Amniotic stem cell (primary cell): ENCODE measurements around the gene MRPL9.

Source experiments
- DNase-seq: peaks from one replicate; lab custom pipeline; 2025; lab: John Stamatoyannopoulos, UW

Gene MRPL9

DNA sequence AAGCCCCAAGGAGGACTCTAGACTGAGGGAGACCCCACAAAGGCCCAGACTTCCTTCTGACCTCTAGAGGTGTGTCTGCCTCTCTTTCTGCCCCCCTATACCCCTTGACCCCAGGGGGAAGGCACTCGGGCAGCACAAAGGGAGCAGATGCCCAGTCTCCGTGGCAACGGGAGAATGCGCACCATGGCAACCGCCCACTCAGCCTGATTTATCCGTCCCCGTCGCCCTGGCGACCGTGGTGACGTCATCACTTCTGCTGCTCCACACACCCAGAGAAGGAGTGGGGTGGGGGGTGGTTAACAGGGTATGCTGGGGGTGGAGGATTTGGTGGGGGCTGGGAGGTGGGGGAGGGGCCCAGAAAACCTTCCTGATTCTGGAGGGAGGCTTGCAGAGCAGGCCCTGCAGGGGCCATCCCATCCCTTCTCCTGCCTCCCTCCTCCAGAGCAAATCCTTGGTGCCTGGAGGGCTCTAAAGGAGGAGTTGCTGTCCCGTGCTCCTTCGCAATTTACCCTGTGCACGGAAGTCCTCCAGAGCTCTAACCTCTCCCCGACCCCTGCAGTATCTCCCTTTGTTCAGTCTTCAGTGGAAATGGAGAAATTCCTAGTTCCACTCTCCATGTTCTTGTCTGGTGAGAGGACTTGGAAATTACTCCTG, 53.0 kb downstream of the MRPL9 start:
- DNase-seq = no peak
